ENCODE measurements around the gene GRIK1.

Gene GRIK1

GRCh38 chr21:29721964-29722363 is 217.8 kb downstream of the GRIK1 start:
- TF ChIP-seq CTCF (conservative IDR thresholded peaks at IDR 0.05) = no peak
- H3K27ac ChIP-seq = no peak overlapping the region

- TF ChIP-seq CTCF (conservative IDR thresholded peaks at IDR 0.05) = no peak
- no peak overlapping the region for H3K27ac ChIP-seq
Observed at GRCh38 chr21:29721221-29721620, 218.6 kb downstream of the GRIK1 start.

GRCh38 chr21:29719521-29719920 is 220.3 kb downstream of the GRIK1 start:
- TF ChIP-seq CTCF (conservative IDR thresholded peaks at IDR 0.05) = no peak
- no peak overlapping the region for H3K27ac ChIP-seq

- no peak overlapping the region for H3K27ac ChIP-seq
- TF ChIP-seq CTCF (conservative IDR thresholded peaks at IDR 0.05) = no peak
Observed at GRCh38 chr21:29718081-29718815, 221.5 kb downstream of the GRIK1 start.

- TF ChIP-seq CTCF (conservative IDR thresholded peaks at IDR 0.05) = no peak
- H3K27ac ChIP-seq = no peak overlapping the region
Observed at GRCh38 chr21:29717659-29718058, 222.1 kb downstream of the GRIK1 start.

- H3K27ac ChIP-seq = no peak overlapping the region
- no peak for TF ChIP-seq CTCF (conservative IDR thresholded peaks at IDR 0.05)
Observed at GRCh38 chr21:29716753-29717152, 223.0 kb downstream of the GRIK1 start.

GRCh38 chr21:29715089-29715488 is 224.7 kb downstream of the GRIK1 start:
- no peak overlapping the region for H3K27ac ChIP-seq
- TF ChIP-seq CTCF (conservative IDR thresholded peaks at IDR 0.05) = no peak

All from VCaP (cell line).